Measurements from ENCODE around the gene NAP1L4.
"Not testable (repeated sequence)": the region's sequence is repeated elsewhere in the genome, so short reads cannot be mapped to it uniquely, and the experiment has no call there.

NAP1L4 gene

DNA sequence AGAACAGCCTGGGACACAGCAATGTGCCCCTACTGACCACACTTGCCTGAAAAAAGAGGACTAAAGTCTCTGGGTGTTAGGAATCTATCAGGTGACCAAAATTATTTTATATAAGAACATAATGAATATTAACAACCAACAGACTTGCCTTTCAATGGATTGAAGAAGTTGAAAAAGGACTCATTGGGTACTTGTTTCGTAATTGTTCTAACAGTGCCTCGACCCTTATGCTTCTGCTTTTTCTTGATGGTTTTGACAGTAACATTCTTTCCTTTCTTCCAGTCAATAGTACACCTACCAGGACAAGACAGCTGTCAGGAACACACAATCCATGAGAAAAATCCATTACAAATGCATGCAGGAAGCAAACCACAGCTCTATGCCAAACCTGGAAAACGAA lies 33.9 kb downstream of the NAP1L4 start:
- no peak for DNase-seq (ENCODE audit: low read depth in 3 of 3)

DNA sequence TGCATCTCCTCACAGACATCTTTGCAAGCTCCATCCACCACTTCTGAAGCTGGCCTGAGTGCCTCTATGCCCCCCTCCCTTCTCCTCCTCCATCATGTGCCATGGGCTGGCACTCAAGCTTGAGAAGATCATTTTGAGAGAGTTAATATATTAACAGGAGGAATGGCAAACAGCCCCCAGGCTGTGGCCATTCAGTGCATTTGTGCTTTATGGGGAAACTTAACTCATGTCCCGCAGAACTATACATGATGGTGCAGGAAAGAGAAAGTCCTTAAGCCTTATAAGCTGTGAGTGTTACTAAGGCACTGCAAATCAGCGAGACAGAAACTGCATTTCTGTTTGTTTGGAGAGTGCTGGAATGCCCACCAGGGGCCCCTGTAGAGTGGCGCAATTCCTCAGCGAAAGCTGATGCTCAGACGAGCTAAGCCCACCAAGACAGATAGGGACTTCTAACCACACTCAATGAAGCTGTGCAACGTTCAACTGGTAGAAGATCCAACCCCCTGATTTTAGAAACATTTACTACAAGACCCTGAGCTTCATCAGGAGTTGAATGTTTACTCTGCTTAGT lies 36.1 kb downstream of the NAP1L4 start:
- DNase-seq (ENCODE audit: low read depth in 3 of 3), result no peak

DNA sequence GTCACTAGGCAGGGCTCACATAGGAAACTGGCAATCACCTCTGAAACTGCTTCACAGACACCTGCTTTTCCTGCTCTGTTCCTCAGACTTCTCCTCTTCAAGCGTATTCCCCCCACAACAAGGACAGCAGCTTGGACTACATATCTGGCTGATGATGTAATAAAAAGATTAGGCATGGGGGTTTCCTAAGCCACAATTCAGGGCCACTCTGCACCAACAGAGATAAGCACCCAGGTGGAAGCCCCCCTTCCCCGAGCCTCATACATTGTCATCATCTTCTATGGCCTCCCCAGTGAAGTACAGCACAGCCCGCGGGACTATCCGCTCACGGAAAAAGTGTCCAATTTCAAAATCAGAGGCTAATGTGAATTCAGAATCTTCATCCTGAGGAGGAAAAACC lies 37.9 kb downstream of the NAP1L4 start:
- DNase-seq (ENCODE audit: low read depth in 3 of 3), result no peak

DNA sequence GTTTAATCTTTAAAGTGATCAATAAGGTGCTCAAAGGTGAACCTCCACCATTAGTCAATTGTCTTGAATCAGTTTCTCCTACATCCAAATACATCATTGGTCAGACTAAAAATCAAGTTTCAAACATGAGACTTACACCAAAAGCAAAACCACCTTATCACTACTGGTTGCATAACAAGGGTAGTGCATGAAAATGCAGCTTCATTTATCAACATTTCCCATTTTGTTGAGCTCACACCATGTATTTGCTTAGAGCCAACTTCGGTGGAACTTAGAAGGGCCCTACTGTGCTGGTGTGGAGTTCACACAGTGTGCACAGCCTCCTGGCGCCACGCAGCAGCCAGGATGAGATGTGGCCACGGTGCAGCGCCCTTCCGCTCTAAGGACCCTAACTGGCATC lies 39.8 kb downstream of the NAP1L4 start:
- DNase-seq (ENCODE audit: low read depth in 3 of 3), result no peak

DNA sequence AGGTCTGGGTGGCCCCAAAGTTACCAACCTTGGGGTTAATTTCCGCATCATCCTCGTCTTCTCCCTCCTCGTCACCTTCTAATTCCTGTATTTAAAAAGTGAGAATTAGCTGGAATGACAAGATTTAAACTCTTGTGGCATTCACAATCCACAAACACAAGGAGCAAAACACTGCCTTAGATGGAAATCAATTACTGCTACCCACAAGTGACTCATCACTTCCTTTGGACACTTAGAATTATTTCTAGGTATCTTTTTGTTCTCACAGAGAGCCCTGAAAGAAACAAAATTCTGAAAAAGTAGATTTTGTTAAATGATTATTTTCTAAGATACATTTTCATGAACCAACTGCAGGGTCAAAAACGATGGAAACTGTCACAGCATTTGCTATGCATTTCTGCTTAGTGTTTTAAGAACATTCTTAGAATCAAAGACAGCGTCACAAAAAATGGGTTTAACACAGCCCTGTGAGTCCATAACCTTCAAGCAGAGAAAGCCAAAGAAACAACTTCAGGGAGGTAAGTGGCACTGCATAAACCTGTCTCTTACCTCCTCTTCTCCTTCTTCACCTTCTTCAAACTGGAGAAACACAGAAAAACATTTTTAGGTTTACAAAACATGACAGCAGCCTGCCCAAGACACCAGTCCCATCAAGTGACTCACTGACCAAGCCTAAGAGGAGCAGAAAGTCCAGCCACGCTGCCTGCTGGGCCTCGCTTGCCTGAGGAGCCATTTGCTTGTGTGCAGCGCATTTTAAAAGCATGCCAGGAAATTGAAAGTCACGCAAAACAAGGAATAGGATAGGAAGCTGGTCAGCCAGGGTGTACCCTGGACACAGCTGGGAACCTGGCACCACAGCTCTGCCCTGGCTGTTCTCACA lies 40.7 kb downstream of the NAP1L4 start:
- no peak for DNase-seq (ENCODE audit: low read depth in 3 of 3)

DNA sequence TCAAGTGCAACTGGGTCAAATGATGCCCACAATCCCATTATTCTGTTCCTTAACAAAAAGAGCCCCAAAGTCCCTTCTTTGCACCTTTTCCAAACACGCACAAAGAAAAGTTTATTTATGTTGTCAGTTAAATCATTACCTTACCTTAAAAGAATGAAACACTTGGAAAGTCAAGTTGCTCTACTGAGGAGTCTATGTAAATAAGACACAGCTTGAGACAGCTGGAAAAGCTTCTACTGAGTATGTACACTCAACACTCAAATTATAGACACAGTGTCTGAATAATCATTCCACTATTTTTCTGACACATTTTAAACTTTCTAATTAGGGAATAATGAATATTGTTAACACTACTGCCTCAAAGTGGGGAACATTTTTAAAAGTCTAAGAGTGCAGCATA lies 41.3 kb downstream of the NAP1L4 start:
- no peak for DNase-seq (ENCODE audit: low read depth in 3 of 3)

DNA sequence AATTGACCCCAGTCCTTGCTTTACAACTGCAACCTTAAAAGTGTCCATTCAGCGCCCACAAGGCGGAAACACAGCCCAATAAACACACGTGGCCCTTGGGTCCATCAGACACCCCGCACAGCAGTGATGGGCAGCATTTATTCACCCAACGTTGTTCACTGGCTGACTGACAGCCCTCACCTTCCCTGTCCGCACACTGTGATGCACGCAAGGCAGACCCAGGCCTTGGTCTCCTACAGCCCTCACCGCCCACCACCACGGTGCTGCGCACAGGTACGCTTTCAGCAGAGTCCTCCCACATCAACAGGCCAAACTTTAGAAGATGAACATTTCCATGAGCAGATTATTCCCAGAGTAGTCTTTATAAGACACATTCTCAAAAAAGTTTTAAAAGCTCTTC lies 42.2 kb downstream of the NAP1L4 start:
- no peak for DNase-seq (ENCODE audit: low read depth in 3 of 3)

DNA sequence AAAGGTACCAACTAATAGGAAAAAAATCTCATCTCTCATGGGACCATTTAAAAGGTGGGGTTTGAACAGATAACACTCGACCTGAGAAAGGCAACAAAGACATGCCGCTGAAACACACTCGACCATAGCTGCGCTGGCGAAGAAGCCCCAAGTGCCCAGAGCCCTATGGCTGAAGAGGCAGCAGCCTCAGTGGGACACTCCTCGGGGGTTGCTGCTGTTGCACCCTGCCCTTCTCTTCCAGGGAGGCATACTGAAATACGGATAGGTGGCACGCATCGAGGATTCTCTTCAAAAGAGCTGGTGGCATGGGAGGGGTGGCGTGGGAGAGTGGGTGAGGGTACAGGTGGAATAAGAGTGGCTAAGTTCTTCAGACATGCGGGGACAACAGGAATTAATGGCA lies 44.4 kb downstream of the NAP1L4 start:
- no peak for DNase-seq (ENCODE audit: low read depth in 3 of 3)

DNA sequence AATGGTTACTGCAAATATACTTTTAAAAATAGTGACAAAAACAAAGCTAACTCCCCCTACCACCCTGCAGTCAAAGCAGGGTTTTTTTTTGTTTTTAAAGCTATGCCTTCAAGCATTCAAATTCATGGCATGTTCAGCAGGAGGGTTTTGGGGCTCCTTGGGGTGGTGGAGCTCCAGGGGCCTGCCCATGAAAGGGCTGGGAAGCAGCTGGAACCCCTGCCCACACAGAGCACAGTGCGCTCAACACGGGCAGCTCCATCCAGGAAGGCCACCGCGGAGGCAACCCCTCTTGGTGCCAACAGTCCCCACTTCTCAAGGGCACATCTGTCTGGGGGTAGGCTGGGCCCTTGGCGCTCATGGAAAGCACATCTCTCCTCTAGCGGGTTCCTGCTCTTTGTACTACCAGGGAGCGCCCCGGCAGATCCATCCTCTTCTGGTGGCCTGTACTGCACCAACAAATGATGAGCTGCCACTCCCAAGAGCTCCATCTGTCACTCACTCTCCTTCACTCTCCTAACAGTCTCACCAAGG lies 46.3 kb downstream of the NAP1L4 start:
- DNase-seq (ENCODE audit: low read depth in 3 of 3), result no peak

DNA sequence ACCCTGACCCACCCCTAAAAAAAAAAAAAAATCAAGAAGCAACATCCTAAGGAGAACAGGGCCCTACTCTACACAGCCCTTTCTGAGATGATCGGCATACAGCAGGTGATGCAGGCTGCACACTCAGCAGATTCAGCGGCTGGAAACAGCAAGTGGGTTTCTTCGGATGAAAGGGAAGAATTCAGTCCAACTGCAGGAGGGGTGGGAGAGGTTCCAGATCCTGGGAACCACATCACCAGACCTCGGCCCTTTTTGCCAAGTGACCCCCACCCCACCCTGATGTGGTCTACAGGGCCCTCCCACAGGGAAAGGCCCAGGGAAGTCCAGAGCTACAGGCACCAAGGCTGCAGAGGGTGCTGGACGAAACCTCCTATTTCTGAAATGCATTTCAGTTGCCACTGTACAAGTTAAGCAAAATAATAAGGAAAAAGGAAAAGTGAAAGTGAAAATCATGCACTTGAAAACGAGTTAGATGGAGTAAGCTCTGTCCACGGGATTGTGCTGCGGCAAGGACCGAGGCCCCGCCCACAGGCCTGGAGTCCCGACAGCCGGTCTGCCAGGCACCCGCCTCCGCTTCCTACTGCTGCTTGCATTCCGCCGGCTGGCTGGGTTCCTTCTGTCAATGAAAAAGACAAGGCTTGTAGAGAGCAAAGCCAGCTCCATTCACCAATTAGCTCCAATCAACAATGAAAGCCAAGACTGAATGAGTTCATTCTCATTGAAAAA lies 46.9 kb downstream of the NAP1L4 start:
- DNase-seq (ENCODE audit: low read depth in 3 of 3), result peak in 1 of 3 experiments; percentile 55

DNA sequence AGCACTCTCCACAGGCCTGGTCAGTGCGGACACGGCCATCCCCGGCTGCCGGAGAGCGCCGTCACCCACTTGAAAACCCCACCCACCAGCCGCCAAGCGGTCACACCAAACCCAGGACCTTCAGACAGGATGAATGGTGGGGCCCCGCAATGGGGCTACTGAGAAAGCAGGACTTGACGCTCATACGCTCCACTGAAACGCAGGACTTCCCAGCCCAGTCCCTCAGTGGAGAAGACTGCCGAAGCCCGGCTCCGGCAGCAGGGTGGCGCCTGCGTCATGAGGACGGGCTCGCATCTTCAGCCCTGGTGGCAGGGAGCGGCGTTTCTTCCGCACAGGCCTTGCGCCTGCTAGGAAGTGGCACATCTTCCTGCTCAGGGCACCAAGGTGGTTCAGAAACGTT lies 47.6 kb downstream of the NAP1L4 start:
- no peak for DNase-seq (ENCODE audit: low read depth in 3 of 3)

DNA sequence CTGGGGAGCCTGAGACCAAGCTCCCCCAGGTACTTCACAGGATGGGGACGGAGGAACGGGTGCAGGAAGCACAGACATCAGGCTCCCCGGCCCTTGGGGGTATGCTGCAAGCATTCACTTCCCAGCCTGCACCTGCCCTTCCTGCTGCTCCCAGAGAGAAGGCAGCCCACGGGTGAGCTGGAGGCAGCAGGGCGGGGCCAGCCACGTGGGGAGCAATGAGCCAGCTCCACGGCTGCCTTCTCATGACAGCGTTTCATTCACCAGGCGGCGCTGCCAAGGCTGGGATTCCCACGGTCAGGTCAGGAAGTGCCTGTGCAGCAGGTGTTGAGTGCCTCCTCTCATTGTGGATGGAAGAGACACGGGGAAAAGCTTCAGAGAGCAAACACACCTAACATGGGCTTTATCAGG lies 48.4 kb downstream of the NAP1L4 start:
- DNase-seq (ENCODE audit: low read depth in 3 of 3), result no peak

DNA sequence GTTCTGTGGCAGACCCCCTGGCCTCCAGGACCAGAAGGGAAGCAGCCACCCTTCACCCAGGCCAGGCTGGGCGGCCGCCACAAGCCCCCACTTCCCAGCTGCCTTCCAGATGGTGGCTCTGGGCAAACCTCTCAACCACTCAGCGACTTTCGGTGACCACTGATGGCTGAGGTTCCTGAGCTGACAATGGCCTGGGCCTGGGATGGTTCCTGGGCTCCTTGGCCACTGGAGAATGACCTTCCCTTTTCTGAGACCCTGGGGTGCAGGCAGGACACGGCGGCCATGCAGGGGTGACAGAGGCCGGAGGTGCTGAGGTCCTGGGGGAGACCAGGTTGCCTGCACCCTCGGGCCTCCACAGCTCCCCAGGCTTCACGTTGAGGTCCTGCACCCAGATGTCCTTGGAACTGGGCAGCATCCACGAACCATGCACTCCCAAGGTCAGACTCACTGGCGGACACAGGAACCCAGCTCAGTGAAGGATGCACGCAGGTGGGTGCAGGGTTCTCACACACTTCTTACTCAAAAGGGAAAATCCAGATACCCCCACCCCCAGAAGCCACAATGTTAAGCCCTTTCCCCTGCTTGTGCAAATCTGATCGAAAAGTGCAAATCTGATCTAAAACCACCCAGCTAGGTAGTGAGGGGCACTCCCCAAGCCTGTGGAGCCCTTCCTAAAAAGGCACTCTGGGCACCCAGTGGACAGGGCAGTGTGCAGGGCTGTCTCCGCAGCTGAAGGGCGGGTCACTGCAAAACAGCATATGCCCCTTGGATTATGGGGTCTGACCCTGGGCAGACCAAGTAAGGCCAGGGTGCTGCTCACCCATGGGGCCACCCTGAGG lies 49.0 kb downstream of the NAP1L4 start:
- DNase-seq (ENCODE audit: low read depth in 3 of 3), result no peak

DNA sequence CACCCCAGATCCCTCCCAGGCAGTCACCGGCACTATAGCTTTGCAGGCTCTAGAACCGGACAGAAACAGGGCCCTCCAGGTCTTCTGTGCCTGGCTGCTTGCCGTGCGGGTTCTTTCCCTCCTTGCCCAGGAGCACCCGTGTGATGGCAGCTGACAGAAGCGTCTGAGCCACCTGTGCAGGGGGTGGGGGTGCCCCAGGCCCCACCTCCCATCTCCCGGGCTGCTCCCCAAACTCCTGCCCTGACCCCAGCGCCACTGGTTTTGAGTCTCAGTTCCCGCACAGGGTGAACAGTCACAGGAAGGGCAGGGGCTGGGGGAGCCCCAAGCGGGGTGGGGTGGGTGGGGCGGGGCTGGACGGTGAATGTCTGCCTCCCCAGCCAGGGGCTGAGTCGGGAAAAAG lies 49.7 kb downstream of the NAP1L4 start:
- no peak for DNase-seq (ENCODE audit: low read depth in 3 of 3)

DNA sequence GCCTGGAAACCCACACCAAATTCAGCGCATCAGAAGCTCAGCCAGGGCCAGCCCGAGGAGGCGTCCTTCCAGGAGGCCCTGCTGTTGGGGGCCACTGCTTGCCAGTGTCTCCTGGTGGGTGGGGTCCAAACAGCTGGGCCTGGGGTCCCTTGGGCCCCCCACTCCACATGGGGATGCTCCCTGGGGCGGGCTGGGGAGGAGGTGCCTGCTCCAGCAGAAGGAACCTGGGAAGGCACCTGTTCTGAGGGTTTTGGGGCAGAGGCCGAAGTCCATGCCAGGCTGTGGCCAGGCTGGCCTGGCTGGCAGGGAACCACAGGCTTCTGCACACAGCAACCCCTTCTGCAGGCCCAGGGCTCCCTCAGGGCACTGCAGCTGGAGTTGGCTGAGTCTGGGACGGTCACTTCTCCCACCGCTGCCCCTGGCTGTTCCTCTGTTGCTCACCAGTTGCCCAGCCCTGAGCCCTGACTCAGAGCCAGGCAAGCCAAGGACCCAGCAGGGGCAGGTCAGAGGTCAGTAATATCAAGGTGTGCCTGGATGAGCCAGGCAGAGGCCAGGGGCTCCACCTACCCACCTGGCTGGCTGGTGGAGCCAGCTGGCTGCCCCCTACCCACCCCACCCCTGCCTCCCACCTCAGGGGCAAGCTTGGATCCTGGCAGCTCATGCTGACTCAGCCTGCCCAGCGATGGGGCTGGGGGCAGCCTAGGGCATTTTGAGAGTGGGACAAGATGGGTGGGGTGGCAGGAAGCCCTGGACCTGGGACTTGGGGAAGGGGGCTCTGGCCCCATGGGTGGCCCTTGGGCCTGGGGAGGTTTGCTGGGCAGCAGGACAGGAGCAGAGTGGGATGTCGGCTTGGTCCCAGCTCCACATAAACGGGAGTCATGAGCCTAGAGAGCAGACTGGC lies 51.0 kb downstream of the NAP1L4 start:
- no peak for DNase-seq (ENCODE audit: low read depth in 3 of 3)

DNA sequence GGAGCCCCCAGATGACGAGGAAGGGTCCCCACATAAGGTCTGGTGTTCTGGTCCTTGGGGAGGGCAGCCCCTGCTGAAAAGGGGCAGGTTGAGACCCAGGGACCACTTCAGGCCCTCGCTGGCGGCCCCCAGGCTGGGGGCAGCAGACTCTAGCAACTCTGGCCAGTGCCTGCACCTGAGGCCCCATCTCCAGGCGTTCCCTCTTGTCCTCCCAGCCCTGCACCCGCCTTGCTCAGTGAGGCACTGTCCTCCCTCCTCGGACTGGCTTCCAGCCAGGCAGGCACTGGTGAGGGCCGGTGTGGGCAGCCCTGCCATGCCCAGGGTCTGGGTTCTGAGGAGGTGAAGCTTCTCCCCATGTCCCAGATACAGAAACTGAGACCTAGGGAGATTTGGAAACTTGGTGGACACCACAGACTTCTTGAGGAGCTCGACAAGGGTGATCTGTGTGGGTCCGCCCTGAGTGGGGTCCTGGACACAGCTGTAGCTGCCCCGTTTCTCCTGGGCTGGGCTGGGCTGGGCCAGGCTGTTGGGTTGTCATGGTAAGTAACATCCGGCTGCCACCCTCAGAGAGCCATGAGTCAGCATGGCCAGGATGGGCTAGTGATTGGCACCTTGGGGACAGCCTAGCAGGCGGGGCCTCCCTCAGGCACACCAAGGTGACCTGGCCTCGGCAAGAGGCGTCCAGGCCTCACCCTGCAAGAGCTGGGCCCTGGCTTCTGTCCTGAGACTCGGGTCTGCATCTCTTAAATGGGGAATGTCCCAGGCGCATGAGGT lies 51.8 kb downstream of the NAP1L4 start:
- peak in 1 of 3 experiments; percentile 43 for DNase-seq (ENCODE audit: low read depth in 3 of 3)

DNA sequence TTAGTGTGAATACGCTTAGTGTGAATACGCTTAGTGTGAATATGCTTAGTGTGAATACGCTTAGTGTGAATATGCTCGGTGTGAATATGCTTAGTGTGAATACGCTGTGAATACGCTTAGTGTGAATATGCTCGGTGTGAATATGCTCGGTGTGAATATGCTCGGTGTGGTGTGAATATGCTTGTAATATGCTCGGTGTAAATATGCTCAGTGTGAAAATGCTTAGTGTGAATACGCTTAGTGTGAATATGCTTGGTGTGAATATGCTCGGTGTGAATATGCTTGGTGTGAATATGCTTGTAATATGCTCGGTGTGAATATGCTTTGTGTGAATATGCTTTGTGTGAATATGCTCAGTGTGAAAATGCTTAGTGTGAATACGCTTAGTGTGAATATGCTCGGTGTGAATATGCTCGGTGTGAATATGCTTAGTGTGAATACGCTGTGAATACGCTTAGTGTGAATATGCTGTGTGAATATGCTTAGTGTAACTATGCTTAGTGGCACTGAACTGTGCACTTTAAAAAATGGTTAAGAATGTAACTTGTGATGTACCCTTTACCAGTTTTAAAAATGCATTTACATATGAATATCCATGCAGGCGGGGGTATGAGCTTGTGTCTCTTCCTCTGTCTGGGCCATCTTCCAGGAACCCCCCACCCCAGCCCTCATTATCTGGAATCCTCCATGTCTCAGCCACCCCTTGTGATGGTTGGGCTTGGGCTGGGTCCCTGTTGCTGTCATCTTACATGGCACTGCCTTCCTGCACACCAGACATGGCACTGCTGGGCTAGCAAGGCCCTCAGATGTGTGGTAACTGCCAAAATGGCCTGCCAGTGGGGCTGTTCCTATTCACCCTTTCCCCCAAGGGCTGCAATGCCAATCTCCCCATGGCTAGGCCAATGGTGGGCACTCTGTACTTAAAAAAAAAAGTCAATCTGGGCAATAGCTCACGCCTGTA lies 53.4 kb downstream of the NAP1L4 start:
- not testable (repeated sequence) for DNase-seq (ENCODE audit: low read depth in 3 of 3)

DNA sequence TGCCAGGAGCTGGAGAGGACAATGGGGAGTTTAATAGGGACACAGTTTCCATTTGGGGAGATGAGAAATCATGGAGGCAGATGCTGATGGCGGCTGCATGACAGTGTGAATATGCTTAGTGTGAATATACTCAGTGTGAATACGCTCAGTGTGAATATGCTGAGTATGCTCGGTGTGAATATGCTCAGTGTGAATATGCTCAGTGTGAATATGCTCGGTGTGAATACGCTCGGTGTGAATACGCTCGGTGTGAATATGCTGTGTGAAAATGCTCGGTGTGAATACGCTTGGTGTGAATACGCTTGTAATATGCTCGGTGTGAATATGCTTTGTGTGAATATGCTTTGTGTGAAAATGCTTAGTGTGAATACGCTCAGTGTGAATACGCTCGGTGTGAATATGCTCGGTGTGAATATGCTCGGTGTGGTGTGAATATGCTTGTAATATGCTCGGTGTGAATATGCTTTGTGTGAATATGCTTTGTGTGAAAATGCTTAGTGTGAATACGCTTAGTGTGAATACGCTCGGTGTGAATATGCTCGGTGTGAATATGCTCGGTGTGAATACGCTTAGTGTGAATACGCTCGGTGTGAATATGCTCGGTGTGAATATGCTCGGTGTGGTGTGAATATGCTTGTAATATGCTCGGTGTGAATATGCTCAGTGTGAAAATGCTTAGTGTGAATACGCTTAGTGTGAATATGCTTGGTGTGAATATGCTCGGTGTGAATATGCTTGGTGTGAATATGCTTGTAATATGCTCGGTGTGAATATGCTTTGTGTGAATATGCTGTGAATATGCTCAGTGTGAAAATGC lies 54.3 kb downstream of the NAP1L4 start:
- not testable (repeated sequence) for DNase-seq (ENCODE audit: low read depth in 3 of 3)

Measured in stimulated activated CD4-positive, alpha-beta T cell treated with anti-CD3 and anti-CD28 coated beads, TNF-alpha, amount 100 ng/mL, for 24 hours (primary cell).